NCI-H146 (cell line): ENCODE measurements around the gene GRIK4.

Experiments
- DNase-seq: peaks from one replicate; lab custom pipeline; 2025; lab: John Stamatoyannopoulos, UW

Gene GRIK4

DNA sequence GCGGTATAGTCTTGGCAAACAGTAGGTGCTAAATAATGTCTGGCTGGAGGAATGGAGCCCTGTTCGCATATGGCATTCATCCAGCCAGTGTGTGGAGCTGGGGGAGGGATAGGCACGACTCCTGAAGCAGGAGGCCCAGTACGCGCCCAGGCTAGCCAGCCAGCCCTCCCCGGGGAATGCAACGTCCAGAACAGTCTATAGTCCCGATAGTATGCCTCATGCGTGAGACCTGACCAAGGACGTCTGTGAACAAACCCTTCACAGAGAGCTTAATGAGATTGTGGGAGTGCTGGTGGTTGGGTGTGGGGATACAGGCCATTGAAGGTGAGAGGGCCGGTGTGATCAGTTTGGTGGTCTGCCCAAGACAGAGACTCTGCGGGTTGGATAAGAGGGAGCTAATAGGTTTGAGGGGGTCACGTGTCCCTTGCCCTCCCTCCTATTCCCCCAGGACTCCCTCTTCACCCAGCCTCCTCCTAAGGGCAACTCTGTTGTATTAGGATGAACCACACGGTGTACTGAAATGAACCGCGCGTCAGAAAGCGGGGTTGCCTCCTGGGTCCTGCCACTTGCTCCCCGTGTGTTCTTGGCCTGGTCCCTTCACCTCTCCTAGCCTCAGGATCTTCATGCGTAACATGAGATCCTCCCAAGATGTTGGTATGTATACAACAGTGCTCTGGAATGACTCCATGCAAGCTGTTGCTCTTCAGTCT, 987 bp upstream of the GRIK4 start:
- DNase-seq: no peak

DNA sequence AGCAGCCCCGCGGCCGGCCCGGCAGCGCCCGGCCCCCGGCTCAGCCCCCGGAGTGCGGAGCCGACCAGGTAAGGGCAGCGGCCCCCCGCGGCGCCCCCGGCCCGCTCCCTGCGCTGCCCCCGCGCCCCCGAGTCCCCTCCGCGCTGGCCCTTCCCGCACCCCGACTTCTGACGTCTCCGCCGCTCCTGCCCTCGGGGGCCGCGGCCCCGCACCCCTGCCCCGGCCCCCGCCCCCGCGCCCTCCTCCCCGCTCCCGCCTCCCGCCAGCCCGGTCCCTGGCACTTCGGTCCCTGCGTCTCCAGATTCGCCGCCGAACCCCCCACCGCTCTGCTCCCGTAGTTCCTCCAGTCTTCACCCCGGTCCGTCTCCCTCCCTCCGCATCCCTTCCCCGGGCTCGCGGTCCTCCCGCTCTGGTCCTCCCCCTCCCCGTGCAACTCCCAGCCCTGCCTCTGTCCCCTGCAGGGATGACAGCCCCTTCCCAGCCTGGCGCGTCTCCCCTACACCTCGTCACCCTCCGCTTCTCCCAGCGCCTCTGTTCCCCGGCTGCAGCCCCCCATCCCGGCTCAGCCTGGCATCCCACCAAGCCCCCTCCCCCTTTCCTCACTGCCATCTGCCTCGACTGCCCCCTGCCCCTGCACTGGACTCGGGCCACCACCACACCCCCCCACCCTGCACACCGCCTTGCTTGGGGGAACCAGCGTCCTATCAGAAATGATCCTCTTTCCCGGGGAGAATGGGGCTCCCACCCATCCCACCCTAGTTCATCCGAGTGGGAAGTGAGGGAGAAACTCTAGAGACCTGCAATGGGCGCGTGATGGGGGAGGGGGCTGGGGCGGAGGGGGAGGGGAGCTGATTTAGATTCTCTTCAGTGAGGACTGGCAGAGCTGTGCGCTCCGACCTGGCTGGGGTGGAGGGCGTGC, 531 bp downstream of the GRIK4 start:
- DNase-seq: no peak

DNA sequence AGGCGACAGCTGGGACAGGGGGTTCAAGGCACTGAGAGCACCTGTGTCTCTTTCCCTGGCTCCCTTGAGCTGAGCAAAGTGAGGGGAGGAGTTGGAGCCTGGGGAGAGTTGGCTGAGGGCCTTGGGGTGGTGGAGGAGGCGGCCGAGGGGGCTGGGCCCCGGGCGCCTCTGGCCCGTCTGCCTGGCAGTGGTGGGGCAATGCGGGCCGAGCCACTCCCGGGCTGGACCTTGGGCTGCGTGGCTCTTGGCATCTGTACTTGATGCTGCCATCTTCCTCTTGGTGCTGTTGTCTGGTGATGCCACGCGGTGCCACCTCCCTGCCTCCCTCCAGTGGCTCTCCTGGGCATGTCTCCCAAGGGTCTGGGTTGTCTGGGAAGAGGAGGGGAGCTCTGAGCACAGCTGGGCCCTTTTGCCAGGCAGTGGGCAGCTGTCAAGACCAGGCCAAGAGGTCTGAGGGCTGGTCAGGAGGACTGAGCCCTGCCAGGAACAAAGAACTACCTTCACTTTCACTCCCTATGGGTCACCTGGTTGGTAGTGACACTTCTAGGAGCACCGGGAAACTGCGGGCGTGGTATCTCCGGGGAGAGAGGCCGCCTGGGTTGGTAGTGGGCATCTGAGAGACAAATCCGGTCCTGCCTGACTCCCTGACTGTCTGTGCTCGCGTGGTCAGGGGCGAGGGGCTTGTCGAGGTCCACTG, 1.3 kb downstream of the GRIK4 start:
- DNase-seq: no peak

DNA sequence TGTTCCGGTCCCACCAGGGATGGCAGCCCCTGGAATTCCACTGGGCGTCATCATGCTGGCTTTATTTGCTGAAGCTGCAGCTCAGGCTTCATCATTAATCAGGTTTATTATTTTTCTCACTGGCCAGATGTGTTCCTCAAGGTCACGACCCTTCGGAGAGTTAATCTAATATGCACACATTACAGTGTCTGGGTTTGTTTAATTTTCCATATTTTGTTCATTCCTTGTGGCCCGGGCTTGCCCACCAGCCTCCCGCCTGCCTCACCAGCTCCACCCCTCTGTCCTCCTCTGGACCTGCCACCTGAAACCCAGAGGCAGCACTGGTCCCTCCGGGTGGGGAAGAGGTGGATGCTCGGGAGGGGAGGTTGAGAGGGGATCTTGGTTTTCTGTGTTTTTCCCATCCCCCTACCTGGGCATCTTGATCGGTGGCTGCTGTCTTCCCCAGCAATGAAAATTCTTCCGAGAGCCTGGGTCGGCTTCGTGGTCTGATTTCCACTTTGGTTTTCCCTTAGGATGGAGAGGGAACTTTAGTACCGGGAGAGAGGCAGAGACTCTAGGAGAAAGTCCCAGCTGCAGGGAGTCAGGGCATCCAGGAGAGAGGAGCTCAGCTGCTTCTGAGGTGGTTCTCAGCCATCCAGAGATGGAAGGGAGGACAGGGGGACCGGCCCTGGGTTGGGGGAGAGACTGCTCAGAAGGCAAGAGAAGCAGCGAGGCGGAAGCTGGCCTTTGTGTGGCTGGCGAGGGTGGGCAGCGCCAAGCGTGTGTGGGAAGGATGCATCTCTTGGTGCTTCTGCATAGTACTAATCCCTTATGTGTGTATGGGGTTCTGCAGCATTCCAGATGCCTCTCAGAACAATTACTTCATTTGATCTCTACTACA, 2.1 kb downstream of the GRIK4 start:
- DNase-seq: no peak

DNA sequence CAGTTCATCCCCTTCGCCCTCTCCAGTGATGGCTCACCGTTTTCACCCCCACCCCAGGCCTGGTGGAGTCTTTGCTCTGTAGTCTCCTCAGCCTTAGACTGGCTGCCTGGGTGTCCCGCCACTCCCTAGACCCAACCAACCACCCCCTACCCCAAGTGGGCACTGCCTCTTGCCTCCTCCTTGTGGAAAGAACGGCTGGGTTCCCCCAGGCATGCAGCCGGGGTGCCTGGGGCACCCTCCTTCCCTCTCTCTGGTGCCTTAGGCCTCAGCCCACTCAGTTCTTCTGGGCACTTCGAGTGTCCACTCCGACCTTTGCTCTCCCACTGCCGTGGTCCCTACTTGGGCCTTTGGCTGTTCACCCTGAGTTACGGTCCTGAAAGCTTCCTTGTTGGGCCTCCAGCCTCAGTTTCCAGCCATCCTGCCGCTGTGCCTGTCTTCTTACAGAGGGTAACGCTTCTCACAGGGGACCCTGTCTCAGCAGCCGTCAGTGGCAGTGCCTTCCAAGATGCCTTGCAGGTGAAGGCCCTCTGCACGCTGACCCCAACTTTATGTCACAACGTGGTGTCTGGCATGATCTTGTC, 3.1 kb downstream of the GRIK4 start:
- DNase-seq: no peak

DNA sequence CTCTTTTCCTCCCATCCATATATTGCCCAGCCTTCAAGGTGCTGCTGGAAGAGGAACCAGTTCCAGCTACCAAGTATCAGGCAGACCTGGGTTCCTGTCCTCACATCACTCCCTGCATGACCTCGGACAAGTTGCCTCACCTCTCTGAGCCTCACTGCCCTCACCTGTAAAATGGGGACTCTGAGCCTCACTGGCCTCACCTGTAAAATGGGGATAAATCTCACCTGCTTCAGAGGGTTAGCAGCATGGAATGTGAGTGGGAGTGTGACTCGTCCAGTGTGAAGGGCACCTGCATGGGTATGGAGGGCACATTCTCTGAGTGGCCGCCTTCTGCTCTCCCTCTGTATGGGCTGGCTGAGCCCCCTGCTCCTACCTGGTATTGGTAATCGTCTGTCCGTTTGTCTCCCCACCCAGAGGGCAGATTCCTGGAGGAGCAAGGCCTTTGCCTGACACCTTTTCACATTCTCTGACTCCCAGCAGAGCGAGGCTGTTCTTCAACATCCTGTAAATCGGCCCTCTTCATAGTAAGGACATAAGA, 3.7 kb downstream of the GRIK4 start:
- DNase-seq: no peak

DNA sequence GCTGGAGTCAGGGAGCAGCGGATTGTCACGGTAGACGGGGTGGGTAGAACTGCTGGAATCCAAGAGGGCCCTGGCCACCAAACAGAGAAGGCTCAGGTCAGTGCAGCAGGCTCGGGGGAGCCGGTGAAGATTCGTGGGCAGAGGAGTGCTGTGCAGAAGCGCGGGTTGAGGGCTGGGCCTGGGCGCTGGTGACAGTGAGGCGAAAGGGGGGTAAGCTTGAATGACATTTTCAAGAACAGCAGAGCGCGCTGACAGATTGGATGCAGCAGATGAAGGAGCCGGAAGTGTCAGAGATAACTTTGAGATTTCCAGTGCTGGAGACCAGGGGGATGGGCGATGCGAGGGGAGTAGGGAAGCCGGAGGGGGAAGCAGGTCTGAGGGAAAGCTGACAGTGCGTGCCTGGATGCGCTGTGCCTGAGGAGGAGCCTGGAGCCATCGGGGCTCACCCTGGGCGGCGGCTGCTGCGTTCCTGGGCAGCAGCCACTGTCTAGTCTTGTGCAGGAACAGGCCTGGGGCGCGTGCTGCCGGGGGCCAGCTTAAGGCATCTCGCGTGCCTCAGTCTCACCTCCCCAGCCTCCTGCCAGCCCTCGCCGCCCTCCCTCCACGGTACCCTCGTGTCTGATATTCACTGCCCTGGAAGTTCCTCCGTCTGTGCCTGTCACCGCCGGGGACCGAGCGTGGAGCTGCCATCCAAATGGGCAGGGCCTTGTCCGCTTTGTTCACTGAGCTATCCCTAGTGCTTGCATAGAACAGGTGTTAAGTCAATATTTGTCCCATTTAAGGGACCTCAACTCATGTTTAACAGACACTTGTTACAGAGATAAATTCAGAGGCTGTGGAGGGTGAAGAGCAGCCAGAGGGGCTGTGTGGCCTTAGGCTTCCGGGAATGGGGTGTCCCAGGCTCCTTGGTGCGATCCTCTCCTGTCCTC, 5.2 kb downstream of the GRIK4 start:
- peak; percentile 56 for DNase-seq

DNA sequence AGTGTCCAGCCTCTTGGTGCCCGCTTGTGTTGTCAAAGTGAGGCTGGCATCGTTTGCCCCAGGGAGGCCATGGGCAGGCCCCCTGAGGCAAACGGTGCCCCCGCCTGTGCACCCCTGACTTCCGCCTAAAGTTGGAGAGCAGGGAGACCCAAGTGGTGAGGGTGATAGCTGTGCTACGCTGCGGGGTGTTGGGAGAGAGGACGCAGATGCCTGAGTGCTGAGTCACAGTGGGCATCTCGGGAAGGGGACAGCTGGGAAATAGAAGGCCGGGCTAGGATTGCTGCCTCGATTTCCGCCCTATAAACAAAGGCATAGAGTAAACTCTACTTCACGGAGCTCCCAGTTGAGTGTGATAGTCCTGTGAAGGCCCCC, 5.8 kb downstream of the GRIK4 start:
- no peak for DNase-seq

DNA sequence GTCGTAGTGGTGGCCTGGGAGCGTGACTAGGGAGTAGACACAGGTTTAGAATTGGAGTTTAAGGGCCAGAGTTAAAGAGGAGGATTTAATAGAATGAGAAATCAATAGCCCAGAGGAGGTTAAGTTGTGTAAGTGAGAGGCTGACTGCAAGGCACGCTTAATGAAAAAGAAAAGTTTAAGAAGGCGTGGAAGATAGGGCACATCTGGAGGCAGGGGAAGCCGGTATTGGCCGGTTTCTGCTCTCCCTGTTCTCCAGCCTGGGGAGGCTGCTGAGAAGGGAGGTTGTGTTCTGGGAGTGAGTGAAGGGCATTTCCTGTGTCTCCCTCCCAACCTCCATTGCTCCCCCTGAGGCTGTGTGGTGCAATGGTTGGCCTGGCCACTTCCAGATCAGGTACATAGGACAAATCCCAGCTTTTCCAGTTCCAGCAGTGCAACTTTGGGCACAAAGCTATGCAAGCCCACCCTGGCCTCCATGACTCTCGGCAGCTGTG, 6.3 kb downstream of the GRIK4 start:
- no peak for DNase-seq

DNA sequence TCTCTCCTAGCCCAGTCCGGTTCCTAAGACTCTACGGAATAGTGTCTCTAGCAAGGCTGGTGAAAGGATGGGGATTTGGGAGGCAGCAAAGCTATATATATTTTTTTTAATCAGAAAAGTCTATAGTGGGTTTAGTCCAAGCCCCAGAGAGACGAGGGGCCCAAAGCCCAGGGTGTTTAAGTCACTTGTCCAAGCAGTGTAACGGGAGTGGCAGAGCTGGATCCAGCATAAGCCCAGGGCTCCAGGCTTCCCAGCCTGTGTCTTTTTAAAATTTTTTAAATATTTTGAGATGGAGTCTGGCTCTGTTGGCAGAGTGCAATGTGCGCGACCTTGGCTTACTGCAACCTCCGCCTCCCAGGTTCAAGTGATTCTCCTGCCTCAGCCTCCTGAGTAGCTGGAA, 6.8 kb downstream of the GRIK4 start:
- DNase-seq: no peak

DNA sequence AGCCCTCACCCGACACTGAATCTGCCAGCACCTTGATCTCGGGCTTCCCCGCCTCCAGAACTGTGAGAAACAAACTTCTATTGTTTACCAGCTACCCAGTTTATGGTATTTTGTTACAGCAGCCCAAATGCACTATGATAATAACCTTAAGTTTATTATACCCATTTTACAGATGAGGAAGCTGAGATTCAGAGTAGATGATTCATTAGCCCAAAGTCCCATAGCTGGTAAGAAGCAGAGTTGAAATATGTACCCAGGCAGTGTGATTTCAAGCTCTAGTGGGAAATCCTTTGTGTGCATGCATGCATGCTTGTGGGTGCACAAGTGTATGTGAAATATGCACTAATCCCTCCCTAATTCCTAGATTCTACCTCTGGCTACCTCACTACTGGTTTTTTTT, 7.9 kb downstream of the GRIK4 start:
- no peak for DNase-seq

DNA sequence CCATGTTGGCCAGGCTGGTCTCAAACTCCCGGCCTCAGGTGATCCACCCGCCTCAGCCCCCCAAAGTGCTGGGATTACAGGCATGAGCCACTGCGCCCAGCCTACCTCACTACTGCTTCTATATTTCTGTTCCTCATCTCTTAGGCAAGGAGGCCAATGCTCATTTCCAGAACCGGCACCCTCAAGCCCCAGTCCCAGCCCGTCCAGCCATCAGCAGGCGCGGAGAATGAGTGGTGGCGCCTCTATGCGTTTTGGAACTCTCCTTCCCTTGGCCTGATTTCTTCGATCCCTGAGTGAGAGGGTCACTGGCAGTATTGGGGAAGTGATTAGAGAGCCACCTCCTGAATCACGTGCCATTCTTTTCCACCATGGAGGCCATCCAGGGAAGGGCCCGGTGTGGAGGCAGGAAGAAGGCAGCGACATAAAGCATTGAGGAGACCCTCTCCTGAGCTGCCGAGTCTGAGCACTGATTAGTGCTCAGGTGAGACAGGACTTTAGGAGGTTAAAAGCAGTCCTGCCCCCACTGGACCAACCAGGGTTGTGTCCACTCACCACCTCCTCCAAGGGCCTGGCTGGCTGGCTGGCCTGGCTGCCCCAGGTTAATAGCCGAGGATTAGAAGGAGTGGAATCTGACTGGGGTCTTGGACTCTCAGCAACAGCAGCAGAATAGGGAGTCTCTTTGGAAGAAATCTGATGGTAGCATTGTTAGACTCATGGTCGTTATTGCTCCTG, 8.7 kb downstream of the GRIK4 start:
- no peak for DNase-seq

DNA sequence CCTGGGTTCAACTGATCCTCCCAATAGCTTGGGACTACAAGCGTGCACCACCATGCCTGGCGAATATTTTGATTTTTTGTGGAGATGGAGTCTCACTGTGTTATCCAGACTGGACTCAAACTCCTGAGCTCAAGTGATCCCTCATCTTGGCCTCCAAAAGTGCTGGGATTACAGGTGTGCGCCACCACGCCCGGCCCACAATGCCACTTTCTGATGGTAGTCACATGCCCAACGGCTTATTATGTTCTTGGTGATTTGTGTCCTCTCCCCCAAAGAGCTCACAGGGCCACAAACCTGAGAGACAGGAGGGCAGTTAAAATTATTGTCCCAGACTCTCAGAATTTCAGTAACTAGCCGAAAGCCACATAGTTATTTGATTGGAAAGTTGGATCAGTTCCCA, 9.6 kb downstream of the GRIK4 start:
- no peak for DNase-seq

DNA sequence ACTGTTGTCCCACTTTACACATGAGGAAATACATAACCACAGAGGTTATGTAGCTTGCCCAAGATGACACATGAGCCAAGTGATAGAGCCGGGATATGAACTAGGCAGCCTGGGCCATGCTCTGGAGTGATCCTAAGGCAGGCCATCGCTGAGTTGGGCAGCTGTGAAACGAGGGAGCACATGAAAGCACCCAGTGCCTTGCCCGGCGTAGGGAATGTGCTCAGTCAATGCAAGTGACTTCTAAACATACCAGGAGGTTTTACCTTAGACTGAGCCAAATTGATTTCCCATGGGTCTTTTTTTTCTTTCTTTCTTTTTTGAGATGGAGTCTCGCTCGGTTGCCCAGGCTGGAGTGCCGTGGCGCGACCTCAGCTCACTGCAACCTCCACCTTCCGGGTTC, 10.5 kb downstream of the GRIK4 start:
- DNase-seq: no peak

DNA sequence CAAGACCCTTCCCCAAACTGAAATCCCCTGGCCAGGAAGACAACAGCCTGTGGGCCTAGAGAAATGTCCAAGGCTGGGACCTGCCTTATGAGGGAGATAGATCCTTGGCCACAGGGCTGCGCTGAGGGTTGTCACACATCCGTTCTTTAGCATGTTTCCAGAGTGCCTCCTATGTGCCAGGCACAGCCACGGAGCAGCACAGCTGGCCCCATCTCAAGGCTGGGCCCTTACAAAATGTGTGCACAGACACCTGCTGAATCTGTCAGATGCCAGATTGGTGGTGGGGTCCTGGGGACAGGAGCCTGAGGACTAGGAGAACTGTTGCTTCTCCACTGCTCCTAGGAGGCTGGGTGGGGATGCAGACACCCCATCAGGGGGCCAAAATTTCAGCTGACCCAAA, 11.2 kb downstream of the GRIK4 start:
- DNase-seq: no peak

DNA sequence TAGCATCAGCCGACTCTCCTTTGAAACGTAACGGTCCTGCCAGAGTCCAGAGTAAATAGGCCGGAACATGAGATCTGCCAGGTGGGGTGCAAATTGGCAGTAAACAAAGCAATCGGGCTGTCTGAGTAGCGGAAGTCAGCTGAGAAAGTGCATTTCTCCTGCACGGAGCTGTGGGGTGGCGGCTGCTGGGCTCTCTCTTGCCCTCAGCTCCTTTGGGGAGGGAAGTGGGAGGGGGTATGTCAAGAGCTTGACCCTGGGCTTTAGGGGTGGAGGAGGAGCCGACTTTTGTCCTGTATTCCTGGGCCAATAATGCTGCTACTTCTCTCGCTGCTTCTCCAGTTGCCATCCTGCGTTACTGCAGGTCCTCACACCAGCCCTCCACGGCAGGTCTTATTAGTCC, 11.6 kb downstream of the GRIK4 start:
- DNase-seq: peak; percentile 19

DNA sequence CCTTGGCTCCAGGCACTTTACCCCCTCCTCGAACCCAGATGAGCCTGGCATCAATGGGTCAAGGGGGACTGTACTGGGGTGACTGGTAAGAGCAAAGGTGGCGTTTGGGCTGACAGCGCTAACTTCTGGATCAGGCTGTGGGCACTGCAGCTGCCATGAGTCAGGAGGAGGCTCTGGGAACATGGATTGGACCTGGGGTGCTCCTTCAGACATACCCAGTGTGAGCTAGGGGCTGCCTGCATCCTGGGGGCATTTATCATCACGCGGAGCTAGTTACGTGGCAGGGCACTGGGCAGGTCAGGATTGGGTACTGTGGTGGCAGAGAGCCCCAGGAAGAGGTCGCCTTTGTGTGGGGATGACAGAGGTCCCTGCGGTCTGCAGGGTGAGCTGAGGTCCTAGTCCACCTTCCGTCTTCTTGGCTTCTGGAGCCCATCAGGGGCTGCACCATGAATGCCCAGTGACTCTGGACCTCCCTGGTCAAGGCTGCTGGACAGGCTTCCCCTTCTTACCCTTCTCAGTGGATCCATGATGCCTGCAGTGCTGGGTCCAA, 13.1 kb downstream of the GRIK4 start:
- DNase-seq: no peak

DNA sequence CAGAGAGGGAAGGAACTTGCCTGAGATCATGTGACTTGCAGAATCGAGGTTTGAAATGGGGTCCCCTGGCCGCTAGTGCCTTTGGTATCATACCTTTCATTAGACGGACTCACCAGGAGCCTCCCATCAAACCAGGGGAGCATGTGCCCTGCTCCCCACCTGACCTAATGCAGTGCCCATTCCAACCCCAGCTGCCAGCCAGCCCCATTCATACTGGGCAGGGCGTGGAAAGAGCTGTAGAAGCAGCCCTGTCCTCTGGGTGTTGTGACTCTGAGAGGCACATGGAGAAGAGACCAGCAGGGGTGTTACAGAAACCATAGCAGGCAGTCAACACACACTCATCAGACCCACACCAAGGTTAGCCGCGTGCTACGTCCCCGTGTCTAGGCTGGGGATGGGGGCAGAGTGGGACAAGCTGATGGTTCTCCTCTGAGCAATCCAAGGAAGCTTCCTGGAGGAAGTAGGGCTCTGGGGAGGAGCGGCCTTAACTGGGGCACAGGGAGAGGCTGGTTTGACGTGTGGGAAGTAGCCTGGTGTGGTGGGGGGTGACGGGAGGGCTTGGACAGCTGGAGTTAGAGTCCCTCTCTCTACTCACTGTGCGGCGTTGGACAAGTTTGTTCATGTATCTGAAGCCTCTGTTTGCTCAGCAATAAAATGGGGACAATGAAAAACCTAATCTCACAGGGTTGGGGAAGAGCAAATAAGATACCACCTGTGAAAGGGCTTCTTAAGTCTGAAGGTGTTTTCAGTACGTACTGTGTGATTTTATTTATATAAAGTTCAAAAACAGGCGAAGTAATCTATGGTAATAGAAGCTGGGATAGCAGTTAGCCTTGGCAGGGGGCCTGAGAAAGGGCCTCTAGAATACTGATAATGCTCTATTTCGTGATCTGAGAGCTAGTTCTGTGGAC, 14.0 kb downstream of the GRIK4 start:
- no peak for DNase-seq
